Right ventricle myocardium superior (tissue), 1 donor: ENCODE results near the gene CTNNA2. TPM values are rescaled to one million over a fixed set of nuclear protein-coding genes. Genes with fewer than 3 reads are reported as not detected.
"Not testable (repeated sequence)": the region's sequence is repeated elsewhere in the genome, so short reads cannot be mapped to it uniquely, and the experiment has no call there.

Source experiments
- ATAC-seq: fragments of 200-7000 bp; cut with Tn5 transposase; one replicate; pipeline ENCODE4 v1.9.1; 2020; ENCODE audit warnings: mild to moderate bottlenecking; ENCODE audit not compliant: poor library complexity
- DNase-seq: peaks from one replicate; pipeline ENCODE4 v3.0.0-alpha.2; 2020
- intact Hi-C: fragments of 100-400 bp; cut with DNase I; formaldehyde crosslinking; loops from one replicate; pipeline ENCODE4 v1.11.2; 2022
- total RNA-seq: library from RNA; stranded (reverse); fragmentation: NEBNext Ultra II Directional; extraction: Animal tissue kit (Norgen Biotek cat#: 25700); gene quantifications from one replicate; pipeline ENCODE4 v1.2.1, GENCODE V29; 2021
- donor health status: DM: no; HTN: yes; CAD: no; lungs with severe emphysema.

The CTNNA2 gene
- total RNA-seq, 1 donor from 2014 or later: not detected

DNA sequence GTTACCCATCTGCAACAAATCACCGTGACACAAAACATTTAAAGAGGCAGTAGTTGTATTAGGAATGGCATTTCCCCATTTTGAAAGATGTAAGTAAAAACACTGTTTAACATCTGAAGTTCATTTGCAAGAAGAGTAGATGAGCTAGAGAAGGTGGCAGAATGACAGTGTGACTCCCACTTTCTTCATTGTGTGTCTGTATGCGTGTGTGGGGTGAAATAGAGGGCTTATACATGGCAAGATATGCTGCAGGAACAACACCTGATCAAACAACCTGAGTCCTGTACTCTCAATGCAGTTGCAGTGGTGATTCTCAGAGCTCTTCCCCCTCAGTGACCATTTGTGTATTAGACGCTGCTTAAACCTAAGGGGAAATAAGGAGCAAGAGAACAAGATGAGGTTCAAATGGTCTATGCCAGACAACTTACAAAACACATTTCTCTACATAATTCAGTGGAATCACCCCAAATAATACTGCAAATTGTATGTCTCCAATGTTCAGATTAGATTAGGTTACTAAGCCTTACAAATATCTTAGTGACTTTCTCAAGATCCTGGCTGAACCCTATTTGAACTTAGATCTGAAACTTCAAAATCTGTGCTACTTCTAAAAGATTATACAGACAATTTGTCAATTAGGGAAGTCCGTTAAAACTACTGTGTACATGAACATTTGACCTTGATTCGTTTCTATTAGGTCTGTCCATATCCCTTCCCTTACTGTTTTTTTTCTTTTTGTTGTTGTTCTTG is 561.6 kb downstream of the CTNNA2 start:
- ATAC-seq (no peak), DNase-seq (no peak)
- intact Hi-C loops: loop anchor here (5.0 to 10.0 kb wide), 2 partner anchors 250 to 423 kb away; no protein-coding TSS in a partner anchor

DNA sequence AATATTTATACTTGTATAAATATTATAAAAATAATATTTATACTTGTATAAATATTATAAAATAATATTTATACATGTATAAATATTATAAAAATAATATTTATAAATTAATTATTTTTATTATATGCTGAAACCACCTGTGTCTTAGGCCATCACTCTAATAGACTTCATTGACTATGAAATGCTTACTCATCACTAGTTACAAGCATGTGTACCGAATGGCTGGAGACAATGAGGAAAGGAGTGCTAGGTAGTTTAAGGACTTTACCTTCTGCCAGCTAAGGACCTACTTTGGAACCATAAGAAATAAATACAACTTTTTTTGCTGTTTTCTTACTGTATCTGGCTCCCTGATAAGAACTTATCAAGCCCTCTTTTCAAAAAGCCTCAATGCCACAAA is 562.9 kb downstream of the CTNNA2 start:
- intact Hi-C loops: loop anchor here (10.0 kb wide), 1 partner anchor 249 kb away; no protein-coding TSS in a partner anchor
- no peak for ATAC-seq
- DNase-seq: no peak

DNA sequence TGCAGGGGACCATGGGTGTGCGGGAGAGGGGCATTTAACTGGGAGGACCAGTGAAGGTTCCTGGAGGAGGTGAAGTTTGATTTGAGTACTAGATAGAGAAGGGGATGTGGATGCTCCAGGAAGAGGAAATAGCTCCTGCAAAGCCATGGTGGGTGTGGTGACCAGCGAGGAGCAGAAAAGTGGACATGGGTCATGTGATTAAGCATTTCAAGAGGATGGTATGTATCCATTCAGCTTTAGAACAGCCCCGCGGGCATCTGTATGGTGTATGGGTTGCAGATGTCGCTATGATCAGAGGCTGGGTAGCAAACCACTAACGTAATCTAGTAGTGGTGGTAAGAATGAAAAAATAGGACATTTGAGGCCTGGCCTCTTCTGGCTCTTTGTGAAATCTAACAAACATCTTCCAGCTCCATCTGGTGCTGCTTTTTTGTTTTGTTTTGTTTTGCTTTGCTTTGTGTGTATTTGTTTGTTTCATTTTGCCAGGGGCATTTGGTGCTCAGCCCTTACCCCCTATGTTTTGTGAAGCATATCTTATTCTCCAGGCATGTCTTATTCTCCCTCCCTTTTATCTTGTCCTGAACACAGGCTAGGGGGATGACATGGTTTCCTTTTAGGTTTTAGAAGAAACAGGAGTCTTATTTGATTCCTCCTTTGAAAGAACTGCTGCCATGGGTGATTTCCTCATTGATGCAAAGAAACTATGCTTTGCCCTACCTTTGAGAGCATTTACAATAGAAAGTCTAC is 565.6 kb downstream of the CTNNA2 start:
- intact Hi-C loops: loop anchor here (10.0 kb wide), 1 partner anchor 246 kb away; no protein-coding TSS in a partner anchor
- ATAC-seq: no peak

DNA sequence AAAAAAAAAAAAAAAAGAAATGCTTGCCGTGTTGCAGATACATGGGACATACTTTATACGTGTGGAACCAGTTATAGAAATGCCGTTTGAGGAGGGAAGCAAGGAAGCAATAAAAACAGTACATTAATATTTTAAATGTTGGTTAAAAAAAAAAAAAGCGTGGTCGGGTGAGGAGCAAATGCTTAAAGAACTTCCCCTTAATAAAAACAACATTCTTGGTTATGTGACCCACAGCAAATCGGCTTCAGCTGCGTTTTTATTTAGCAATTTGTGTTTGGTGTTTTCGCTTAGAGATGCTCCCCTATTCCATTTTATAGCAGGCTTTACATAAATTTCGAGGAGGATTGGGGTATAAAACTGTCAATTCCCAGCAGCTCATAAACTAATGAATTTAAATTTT is 568.1 kb downstream of the CTNNA2 start:
- no peak for ATAC-seq
- intact Hi-C loops: no loop called here
- DNase-seq: no peak

More for the DNA sequence above, 565.6 kb downstream of the CTNNA2 start:
- no peak for DNase-seq

DNA sequence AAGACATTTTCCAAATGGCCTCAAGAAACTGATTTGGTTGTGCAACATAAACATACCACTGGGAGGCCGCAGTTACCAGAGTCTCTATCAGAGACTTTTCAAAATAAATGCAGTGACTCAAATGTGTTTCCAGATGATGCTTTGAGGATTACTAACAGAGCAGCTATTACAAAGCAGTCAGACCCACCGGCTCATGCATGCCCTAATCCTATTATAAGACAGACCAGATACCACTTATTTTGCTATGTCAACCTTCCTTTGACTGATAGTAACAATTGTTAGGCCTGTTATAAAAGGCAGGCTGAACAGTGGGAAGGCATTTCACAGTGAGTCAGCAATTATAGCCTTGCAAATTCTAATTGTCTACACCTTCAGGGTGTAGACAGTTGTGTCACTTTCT is 574.0 kb downstream of the CTNNA2 start:
- no peak for ATAC-seq
- DNase-seq: no peak
- intact Hi-C loops: no loop called here

DNA sequence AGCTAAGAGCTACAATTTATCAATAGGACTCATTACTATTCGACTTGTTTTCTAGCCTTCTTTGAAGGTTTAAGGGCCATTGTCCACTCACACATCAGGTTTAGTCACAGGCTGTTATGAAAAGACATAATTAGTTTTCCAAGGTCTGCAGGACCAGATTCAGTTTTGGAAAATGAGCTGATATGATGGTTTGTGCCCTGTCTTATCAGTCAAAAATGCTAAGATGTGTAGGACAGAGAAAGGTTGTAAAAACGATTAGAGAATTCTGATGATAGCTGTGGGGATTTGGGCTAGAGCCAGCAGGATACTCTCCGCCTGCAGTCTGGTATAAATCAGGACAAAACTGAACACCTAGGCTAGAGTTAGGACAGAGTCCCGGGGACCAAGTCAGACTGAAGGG is 578.4 kb downstream of the CTNNA2 start:
- DNase-seq (no peak), ATAC-seq (no peak)
- intact Hi-C loops: no loop called here

DNA sequence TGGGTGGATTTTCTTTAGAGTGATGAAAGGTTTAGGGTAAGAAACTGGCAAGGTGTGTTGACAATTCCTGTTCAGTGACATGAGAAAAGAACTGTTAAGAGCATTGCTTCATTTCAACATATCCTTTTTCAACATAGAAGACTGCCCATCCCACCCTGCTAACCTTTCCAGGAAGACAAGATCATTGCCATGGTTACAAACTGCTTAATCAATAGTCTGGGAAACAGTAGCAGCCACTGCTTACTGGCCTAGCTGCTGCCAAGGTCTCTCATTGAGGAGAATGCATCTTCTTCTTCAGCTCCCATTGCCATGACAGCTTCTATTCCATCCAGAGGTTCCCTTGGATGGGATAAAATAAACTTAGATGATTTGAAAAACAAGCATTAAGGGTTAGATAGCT is 579.6 kb downstream of the CTNNA2 start:
- no peak for ATAC-seq
- DNase-seq: no peak
- intact Hi-C loops: no loop called here

DNA sequence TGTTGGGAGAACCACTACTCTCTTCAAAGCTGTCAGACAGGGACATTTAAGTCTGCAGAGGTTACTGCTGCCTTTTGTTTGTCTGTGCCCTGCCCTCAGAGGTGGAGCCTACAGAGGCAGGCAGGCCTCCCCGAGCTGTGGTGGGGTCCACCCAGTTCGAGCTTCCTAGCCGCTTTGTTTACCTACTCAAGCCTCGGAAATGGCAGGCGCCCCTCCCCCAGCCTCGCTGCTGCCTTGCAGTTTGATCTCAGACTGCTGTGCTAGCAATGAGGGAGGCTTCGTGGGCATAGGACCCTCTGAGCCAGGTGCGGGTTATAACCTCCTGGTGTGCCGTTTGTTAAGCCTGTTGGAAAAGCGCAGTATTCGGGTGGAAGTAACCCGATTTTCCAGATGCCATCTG is 585.7 kb downstream of the CTNNA2 start:
- intact Hi-C loops, DNase-seq, ATAC-seq: not testable (repeated sequence)

DNA sequence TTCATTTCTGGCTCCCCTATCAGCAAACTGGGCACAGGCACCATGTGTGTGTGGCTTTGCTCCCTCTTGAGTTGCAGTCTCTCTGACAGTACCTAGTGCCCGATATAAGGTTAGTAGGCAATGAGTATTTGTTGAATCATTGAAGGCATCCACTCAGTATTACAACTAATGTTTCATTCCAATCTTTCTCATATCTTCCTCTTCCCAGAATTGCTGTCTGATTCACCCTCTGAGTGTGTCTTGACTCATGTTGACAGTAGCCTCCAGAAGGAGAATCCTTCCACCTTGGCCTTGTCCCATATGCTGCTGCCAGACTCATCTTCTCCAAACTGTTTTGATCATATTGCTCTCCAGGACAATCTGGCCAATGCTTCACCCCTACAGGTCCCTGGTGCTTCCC is 589.2 kb downstream of the CTNNA2 start:
- DNase-seq (no peak), ATAC-seq (no peak)
- intact Hi-C loops: no loop called here

DNA sequence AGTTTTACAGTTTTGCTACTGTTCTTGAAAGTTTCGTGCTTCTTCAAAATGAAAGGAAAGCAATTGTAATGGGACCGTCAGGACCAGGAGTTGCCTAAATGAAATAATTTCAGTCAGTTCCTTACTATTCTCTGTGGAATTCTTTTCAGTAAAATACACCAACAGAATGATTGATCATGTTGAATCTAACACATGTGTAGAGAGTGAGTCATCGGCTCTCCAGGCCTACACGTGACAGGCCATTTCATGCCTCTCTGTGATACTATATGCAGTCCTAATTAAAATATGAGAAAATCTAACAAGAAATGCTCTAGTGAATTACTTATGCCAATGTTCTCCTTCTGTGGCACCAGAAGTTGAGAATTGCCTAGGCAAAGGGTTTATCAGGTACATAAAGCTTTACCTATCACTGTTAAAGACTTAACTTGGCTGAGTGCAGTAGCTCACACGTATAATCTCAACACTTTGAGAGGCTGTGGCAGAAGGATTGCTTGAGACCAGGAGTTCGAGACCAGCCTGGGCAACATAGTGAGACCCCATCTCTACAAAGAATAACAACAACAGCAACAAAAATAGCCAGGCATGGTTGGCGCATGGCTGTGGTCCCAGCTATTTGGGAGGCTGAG is 592.3 kb downstream of the CTNNA2 start:
- intact Hi-C loops: no loop called here
- ATAC-seq (no peak), DNase-seq (no peak)

DNA sequence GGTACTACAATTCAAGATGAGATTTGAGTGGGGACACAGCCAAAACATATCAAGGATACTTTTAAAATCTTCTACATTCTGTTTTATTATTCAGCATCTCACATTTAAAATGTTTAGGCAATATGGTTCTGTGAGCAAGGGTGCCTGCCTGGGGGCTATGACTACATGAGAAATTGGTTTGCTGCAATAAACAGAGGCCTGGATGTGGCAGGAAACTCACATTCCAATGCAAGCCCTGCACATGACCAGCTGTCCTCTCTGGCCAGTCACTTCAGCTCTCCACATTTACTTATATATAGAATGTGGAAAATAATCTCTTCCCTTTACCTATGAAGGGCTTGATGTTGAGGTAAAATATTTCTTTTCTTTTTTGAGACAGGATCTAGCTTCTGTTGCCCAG is 598.3 kb downstream of the CTNNA2 start:
- intact Hi-C loops: no loop called here
- DNase-seq (no peak), ATAC-seq (no peak)

DNA sequence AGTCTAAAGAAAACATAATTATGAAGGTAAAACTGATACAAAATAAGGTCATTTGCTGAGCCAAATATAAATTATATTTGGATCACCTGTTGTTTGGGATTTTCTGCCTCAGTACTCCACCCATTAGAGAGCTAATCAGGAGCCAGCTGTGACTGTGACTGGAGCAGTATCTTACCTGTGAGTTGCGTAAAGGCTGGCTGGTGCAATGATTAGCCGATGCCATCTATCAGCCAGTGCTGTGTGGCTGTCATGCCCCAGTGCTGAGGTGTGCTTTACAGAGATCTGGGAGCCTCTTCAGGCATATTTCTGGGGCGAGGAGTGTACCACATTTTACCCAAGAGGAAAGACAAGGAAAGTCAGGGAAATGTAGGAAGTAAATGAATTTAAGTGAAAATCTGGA is 599.9 kb downstream of the CTNNA2 start:
- ATAC-seq (no peak), DNase-seq (no peak)
- intact Hi-C loops: no loop called here

DNA sequence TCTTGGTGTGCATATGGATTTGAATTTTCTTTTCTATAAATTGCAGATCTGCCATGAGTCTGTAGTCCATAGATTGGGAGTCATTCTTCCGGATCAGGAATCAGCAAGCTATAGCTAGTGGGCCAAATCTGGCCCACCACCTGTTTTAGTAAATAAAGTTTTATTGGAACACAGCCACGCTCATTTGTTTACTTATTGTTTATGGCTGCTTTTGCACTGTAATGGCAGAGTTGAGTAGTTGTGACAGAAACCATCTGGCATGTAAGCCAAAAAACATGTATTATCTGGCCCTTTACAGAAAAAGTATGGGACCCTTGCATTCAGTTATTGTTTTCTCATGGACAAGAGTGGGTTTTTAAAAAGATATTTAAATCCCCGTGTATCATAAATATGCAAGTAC is 600.5 kb downstream of the CTNNA2 start:
- ATAC-seq: no peak
- DNase-seq: no peak
- intact Hi-C loops: no loop called here

DNA sequence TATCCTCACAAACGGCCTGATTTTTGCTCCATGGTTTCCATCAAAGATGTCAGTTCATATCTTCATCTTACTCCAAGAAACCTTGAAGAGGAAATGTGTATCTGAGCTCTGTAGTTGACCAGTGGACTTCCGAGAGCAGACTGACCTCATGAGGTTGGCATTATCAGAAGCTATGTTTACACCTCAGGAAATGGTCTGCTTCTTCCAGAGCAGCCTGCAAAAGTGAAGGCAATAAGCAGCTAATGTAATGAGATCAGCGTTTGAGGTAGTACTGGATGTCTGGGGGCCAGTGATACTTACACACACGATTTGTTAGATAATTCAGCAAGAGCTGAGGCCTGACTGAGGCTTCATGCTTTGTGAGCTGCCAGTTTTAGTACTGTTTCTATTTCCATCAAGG is 602.0 kb downstream of the CTNNA2 start:
- DNase-seq: no peak
- ATAC-seq: no peak
- intact Hi-C loops: no loop called here

DNA sequence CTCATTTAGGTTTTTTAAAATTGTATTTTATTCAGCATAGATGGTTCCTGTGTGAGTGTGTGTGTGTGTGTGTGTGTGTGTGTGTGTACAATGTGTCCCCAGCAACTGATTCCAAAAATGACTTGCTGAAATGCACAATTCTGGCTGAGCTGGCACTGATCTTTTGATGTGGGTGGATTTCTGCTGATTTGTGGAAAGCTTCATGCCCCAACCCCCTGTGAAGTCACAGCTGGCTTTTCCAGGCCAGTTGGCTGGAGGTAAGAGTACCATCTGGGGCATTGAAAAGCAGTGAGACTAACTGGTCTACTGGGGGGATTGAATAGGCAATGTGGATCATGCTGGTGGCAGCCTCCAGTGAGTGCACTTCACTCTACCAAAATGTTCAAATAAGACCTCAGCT is 604.5 kb downstream of the CTNNA2 start:
- no peak for DNase-seq
- no peak for ATAC-seq
- intact Hi-C loops: no loop called here

DNA sequence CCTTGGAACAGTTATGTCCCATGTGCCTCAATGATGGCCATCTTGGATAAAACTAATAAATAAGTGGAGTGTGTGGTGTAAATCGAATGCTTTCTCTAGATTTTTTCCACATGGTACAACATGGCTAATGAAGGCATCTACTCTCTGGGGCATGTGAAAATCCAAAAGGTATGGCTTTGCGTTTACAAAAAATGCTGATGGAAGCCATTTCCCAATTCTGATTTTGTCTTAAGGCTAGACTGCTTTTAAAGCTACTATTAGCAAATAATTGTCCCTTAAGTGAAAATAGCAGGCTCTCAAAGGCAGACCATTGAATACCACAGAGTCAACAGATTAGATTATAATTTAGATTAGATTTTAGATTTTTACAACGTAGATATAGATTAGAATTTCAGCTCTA is 608.0 kb downstream of the CTNNA2 start:
- intact Hi-C loops: no loop called here
- no peak for DNase-seq
- ATAC-seq: no peak

DNA sequence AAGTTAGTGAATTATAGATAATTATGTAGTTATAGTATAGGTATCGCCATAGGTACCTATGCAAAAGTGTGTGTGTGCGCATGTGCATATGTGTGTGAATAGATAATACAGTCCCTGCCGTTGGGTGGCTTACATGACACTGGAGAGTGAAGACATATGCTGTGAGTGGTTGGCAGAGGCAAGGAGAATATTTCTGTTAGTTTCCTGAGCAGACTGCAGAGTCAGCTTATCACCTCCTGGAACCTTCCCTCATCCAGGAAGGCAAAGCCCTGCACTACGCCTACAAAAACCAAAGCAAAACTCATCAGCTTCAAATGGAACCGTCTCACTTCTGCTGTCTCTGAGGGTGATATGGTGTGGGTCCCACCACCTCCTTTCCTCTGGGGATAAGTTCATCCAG is 609.8 kb downstream of the CTNNA2 start:
- intact Hi-C loops: no loop called here
- DNase-seq (no peak), ATAC-seq (no peak)

DNA sequence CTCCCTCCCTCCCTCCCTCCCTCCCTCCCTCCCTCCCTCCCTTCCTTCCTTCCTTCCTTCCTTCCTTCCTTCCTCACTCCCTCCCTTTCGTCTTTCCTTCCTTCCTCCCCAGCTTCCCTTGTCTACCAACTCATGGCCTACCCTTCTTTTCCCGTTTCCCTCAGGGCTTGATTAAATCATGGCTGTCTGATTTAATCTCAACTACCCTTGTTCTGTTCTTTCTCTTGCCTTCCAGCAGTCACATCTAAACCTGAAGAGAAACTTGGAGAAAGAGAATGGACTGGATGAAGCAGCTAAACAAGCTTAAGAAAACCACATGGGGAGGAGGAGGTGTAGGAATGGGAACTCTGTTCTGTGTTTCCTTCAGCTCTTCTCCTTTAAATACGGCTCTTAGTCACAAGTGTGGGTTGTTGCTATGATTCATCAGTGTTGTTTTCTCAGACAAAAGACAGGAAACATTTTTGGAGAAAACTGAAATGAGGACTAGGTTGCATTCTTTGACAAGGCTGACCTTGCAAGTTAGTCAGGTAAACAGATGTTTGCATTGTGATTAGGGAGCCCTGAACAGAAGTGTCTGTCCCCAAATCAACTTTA is 613.8 kb downstream of the CTNNA2 start:
- DNase-seq (no peak), ATAC-seq (no peak)
- intact Hi-C loops: no loop called here

DNA sequence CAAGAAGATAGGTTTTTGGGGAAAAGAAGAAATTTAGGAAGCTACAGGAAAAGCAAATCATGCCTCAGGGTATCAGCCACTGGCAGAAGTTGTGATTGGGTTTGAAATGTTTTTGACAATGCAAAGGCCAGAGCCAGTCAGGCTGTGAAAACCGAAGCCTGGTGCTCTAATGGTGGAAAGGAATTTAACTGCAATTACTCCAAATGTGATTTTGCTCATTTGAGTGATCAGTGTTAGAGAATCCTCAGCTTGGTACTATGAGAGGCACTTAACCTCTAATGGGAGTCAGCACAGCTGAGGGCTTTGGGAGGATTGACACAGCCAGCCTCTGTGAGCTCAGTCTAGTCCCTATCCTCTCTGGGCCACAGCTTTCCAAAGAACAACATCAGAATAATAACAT is 615.2 kb downstream of the CTNNA2 start:
- intact Hi-C loops: no loop called here
- DNase-seq (no peak), ATAC-seq (no peak)
